Muscle of arm (tissue), 12 donors: ENCODE data around the gene DOCK9. TPM values are rescaled to one million over a fixed set of nuclear protein-coding genes. Genes with fewer than 3 reads are reported as not detected.

Source experiments
- DNase-seq: peaks from one replicate; pipeline ENCODE4 v3.0.0-alpha.2; 2013
- polyA plus RNA-seq, 12 donors: library from polyadenylated mRNA; unstranded; fragments of 120-200 nt; gene quantifications; one replicate each; pipeline ENCODE4 v1.2.1, GENCODE V29; 2013; ENCODE audit not compliant: insufficient read length in 12 of 12

Gene DOCK9
- polyA plus RNA-seq, 12 donors, result 82.7 to 152 (median 108) TPM; not detected in 1

DNA sequence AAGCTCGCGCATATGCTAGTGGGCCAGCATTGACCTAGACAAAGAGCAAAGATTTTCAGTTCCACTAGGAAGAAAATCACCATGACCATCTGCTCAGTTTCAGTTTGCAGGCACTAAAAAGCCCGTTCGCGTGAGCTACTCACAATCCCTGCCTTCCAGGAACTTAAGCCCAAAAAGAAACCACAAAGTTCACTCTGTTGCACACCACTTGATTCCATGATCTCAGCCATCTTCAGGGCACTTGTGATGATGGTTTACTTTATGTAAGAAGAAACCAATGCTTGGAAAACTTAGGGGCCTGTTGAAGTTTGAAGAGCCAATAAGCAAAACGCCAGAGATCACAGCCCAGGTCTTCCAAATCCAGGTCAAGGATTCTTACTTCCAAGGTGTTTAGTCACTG is 180.4 kb downstream of the DOCK9 start:
- no peak for DNase-seq

DNA sequence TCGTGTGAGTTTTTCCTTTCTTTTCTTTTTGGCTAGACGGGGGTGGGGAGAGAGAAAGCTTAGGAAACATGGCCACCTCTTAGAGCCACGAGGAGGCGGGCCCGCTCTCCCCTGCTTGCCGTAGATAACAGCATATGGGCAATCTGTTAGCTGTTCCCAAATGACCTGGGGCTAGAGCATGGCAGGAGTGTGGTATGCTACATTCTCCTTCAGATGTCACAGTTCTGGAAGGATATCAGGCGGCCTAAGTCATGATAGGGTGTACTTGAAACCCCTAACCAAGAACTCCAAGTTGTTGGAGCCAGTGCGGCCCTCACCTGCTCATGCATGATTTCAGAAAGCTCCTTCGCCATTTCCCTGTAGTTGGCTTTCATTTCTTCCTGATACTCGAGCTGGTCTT is 181.1 kb downstream of the DOCK9 start:
- DNase-seq, result no peak

GRCh38 chr13:98796191-98796590 is 181.7 kb downstream of the DOCK9 start:
- no peak for DNase-seq

DNA sequence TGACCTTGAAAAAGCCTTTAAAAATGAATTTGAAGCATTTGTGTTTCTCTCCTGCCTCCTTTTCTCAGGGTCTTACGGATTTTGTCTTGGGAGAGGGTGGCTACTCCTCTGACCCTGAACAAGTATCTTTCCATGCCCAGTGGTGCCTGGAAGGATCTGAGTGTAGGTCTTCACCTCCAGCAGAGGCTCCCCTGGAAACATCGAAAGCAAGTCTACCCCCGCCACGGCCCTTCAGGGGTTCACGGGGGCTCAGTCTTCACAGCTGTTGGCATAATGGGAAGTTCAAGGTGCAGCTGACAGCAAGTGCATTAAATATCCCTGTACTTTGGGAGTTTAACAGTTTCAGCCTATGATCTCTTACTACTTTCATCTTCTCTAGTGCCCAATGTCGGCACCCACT is 182.6 kb downstream of the DOCK9 start:
- DNase-seq, result no peak

DNA sequence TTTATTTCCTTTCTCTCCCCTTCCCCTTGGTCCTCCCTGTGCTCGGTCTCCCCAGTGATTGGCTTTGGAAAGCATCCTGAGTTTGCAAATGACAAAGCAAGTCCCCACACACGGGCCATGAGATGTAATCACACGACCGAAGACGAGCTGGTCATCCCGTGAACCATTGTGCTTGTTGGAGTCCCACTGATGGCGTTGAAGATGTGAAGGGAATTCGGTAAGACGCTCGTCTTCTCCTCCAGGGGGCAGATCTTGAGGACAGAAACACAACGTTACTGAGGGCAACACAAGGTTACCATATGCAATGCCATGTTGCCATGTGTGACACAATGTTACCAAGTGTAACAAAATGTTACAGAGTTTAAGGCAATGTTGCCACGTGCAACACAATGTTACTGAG is 183.4 kb downstream of the DOCK9 start:
- DNase-seq, result no peak

- DNase-seq, result no peak
Observed at GRCh38 chr13:98792785-98793495, 184.9 kb downstream of the DOCK9 start.

DNA sequence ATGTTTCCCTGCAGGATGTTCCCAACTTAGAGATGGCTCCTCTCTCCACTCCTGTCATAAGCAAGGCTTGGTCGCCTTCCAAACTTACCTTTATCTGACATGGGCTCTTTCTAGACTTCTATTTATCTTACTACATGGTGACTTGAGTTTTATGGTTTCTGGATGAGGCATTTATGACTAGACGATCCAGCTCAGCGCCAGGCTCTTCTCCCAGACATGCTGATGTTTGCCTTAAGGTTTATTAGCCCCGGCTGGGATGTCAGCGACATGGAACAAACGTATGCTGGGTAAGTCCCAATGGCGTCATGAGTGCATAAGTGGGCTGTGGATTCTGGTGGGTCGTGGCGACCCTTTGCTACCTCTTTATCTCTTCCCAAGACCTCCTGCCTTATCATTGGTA is 185.5 kb downstream of the DOCK9 start:
- DNase-seq, result no peak

DNA sequence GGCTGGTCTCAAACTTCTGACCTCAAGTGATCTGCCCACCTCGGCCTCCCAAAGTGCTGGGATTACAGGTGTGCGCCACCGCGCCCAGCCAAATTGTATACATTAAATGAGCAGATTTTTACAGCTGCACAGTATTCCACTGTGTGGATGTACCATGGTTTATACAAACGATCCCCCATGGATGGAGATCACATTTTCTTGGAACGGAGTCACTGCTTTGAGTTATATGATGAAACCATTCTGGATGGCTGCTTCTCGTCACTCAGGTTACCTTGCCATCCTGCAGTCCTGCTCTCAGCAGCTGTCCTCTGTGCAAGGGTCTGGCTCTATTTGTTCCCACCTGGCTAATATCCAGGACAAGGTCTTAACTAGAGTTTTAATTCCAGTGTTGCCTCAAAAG is 186.3 kb downstream of the DOCK9 start:
- DNase-seq, result no peak

DNA sequence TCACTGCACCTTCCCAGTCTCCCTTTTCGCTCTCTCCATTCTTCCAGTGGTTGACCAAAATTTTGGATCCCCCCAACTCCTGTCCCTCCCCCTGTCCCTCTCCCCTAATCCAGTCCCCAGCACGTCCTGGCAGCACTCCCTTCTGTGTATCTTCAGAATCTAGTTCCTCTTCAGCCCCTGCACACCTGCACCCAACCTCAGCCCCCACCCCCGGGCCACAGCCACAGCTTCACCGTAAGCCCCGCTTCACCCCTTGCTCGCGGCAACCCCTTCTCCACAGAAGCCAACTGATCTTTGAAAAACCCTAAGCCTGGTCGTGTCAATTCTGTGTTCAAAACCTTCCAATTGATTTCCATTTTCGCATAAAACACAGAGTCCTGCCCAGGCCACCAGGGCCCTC is 189.9 kb downstream of the DOCK9 start:
- no peak for DNase-seq

GRCh38 chr13:98787173-98787572 is 190.7 kb downstream of the DOCK9 start:
- DNase-seq, result no peak

- no peak for DNase-seq
Observed at GRCh38 chr13:98786023-98786422, 191.8 kb downstream of the DOCK9 start.

DNA sequence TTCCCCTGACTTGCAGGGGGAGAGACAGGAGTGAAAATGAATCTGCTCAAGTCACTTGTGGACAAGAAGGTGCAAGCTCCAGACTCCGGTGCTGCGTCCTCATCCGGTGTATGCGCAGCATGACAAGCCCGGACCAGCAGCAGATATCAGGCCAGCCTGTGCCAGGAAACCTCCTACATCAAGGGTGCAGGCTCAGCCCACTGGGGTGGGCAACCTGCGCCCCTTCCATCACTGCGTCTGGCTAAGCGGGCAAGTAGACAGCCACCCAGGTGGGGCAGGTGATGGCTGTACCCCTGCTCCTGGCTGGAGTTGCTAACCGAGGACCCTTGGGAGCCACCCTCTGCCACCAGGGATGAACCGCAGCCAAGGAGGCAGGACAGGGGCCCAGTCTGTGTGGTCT is 192.5 kb downstream of the DOCK9 start:
- DNase-seq, result no peak

GRCh38 chr13:98784666-98785065 is 193.2 kb downstream of the DOCK9 start:
- DNase-seq, result no peak

GRCh38 chr13:98783856-98784478 is 193.9 kb downstream of the DOCK9 start:
- DNase-seq, result no peak

DNA sequence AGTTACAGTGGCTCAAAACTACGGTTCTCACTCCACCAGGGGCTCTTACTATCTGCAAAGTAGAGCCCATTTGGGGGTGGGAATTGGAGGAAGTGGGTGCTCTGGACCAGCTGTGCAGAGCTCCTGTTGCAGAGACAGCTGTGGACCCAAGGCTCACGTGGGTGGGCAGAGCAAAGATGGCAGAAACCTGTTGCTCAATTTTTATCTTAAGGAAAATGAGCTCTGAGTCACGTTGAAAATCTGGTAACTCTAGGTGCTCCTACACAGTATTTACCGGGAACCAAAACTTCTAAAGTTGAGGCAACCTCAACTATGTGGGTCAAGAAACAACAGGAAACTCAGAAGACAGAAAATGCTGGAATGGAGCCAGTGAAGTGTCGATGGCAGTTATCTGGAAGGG is 195.2 kb downstream of the DOCK9 start:
- DNase-seq, result no peak

DNA sequence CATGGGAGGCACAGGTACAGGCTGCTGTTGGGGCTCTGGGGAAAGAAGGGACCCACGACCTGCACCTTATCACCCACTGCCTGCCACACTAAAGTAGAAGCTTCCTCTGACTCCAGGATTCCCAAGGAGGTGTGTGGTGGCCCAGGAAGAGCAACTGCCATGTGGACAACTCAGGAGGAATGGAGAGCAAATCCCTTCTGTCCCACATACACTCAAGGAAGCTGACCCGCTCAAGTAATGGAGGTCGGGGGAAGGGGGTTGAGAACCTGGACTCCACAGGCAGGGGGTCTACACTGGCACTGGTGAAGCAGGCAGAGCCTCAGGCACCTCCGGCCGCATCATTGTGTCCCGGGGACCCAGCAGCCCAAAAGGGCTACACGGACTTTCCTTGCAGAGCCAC is 196.0 kb downstream of the DOCK9 start:
- DNase-seq, result no peak

DNA sequence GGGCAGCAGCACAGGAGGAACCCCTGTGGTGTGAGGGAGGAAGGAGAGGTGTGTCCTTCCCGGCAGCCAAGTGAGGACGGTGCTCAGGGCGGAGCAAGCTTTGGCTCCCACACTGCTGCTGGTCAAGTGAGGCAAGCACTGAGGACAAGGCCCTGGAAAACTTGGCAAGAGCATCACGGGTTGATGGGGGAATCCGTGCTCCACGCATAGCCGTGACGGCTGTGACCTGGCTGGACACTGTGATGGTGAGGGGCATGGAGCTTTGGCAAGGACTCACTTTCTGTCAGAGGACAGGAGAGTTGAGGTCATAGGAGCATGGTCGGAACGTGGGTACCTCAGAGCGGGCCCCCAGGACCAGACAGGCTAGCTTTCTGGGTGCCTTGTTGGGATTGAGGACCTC is 196.4 kb downstream of the DOCK9 start:
- DNase-seq, result no peak

DNA sequence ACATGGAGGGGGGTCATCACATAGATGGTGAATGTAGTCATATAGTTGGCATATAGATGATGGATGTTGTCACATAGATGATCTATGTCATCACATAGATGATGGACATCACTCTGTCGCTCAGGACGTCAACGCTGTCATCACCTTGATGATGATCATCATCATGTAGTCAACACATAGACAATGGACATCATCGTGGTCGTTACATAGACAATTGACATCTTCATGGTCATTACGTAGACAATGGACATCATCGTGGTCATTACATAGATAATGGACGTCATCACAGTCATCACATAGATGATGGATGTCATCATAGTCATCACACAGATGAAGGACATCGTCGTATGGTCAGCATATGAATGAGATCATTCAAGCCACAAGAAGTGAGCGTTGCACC is 196.8 kb downstream of the DOCK9 start:
- DNase-seq, result no peak

GRCh38 chr13:98780451-98780850 is 197.4 kb downstream of the DOCK9 start:
- DNase-seq, result no peak

GRCh38 chr13:98779695-98780094 is 198.2 kb downstream of the DOCK9 start:
- no peak for DNase-seq

- DNase-seq, result no peak
Observed at GRCh38 chr13:98778749-98779148, 199.1 kb downstream of the DOCK9 start.

DNA sequence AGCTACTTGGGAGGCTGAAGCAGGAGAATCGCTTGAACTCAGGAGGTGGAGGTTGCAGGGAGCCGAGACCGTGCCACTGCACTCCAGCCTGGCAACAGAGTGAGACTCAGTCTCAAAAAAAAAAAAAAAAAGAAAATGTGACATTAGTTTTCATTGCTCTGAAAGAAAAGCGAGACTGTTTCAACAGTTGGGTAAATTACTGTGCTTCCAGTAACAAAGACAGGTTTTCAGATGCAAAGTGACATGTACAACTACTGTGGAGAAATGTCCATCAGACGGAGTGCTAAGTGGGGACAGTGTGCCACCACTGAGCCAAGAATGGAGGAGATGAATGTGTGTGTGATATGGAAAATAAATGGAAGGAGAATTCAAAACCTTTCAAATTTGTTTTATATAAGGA is 201.2 kb downstream of the DOCK9 start:
- DNase-seq, result no peak

DNA sequence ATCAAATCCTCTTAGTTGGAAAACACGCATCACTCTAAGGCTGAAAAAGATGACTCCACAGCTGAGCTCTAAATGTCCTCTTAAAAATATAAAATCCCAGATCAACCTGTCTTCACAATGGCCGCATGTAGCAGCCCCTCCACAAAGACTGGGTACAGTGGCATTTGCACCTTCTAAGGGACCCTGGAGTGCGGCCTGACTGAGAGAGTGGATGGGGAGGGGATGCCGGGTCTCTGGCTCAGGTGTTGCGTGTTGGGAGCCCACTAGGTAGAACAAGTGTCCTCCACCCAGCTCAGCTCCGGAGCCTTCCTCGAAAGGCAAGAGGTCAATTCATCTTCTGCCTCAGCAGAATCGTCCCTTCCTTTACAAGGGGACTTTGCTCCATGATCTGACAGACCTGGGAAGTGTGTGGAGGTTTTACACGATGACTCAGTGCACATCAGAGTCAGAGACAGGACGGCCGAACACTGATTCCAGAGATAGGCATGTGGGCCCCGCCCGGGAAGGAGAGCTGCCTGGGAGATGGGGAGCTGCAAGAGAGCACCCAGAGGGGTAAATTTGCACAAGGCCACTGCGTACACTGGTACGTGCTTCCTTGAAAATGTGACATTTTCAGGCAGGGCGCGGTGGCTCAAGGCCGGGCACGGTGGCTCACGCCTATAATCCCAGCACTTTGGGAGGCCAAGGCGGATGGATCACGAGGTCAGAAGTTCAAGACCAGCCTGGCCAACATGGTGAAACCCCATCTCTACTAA is 201.8 kb downstream of the DOCK9 start:
- no peak for DNase-seq
